T-helper 17 cell (primary cell): ENCODE measurements around the gene LBX1. TPM values are rescaled to one million over a fixed set of nuclear protein-coding genes. Genes with fewer than 3 reads are reported as not detected.
A peak's percentile ranks its signal among the peaks of the same experiment; 100 is the strongest.
"Not testable (repeated sequence)": the region's sequence is repeated elsewhere in the genome, so short reads cannot be mapped to it uniquely, and the experiment has no call there.

Experiments
- ATAC-seq: fragments of 150-1000 bp; cut with Tn5 transposase; 2 replicates; pipeline ENCODE4 v1.10.0; 2021; ENCODE audit warnings: mild to moderate bottlenecking, moderate library complexity
- DNase-seq, 3 donors: peaks; one replicate each; pipeline versions ENCODE4 v3.0.0 to v3.0.0-alpha.2; 2020 to 2021
- H3K9me3 ChIP-seq: one replicate; pipeline ENCODE4 v1.7.0; 2013; ENCODE audit warnings: low read length, mild to moderate bottlenecking; ENCODE audit not compliant: control insufficient read depth, poor library complexity, severe bottlenecking
- H3K27ac Mint-ChIP-seq: one replicate; pipeline ENCODE4 v1.8.0; 2022; ENCODE audit warnings: mild to moderate bottlenecking, moderate library complexity, mixed read lengths
- H3K27me3 Mint-ChIP-seq: one replicate; pipeline ENCODE4 v1.8.0; 2022; ENCODE audit warnings: mixed read lengths
- H3K36me3 Mint-ChIP-seq: one replicate; pipeline ENCODE4 v1.8.0; 2022; ENCODE audit warnings: low read depth, mixed read lengths
- H3K4me1 Mint-ChIP-seq: one replicate; pipeline ENCODE4 v1.8.0; 2022; ENCODE audit warnings: mild to moderate bottlenecking, mixed read lengths
- H3K4me3 Mint-ChIP-seq: one replicate; pipeline ENCODE4 v1.8.0; 2022; ENCODE audit warnings: mild to moderate bottlenecking, moderate library complexity, mixed read lengths
- total RNA-seq, 4 donors: library from RNA in 2 of 4; stranded (reverse) in 2 of 4; gene quantifications; one replicate each; pipeline ENCODE4 v1.2.3 and lab custom pipeline; 2022 to 2026

The LBX1 gene
- total RNA-seq, 2 donors from 2014 or later, result not detected

DNA sequence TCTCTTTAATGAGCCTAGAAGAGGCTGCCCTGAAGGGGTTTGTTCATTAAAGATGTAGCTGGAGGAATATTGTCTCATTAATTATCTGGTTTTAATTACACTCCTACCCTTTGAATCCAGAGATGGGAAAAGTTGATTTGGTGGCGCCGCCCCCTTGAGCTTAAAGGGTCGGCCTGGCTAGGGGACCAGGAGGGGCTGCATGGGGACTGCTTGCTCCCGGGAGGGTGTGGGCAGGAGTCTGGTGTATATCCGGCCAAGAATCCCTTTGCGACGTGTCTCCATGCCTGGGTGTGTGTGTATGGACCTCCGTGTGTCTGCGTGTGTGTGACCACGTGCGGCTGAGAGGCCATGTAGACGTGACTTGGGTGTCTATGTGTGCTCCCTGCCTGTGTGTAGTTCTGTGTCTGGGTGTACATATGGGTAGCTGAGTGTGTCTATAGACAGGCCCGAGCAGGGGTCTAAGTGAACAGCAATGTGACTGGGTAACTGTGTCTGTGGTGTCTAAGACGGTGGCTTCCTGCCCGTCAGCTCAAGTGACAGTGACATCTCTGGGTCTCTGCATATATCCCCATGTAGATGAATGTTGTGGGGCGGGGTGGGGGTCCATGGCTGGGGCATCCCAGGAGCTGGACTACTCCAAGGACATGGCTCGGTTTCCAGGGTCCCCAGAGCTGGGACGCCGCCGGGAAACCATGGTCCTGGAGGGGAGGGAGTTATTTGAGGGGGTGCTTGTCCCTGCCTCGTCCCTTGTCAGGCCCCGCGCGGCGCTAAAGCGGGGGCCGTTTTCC lies 10.7 kb downstream of the LBX1 start:
- H3K27me3 Mint-ChIP-seq, result peaks cover 87% of the 10 kb centered on the region
- ATAC-seq, result no peak
- peak overlapping the region; percentile 69 for H3K27ac Mint-ChIP-seq
- DNase-seq, result no peak
- H3K36me3 Mint-ChIP-seq, result peaks cover 12% of the 10 kb centered on the region
- H3K4me3 Mint-ChIP-seq, result peak overlapping the region; percentile 72
- H3K9me3 ChIP-seq, result no peaks in the 10 kb centered on the region
- H3K4me1 Mint-ChIP-seq, result peaks cover 28% of the 10 kb centered on the region

GRCh38 chr10:101217450-101218281 lies 11.6 kb downstream of the LBX1 start:
- H3K36me3 Mint-ChIP-seq, result peaks cover 12% of the 10 kb centered on the region
- H3K4me1 Mint-ChIP-seq, result peaks cover 28% of the 10 kb centered on the region
- H3K9me3 ChIP-seq, result no peaks in the 10 kb centered on the region
- H3K27ac Mint-ChIP-seq, result peak overlapping the region; percentile 69
- H3K4me3 Mint-ChIP-seq, result peak overlapping the region; percentile 72
- no peak for DNase-seq
- no peak for ATAC-seq
- H3K27me3 Mint-ChIP-seq, result peaks cover 88% of the 10 kb centered on the region

- no peak for ATAC-seq
- peak overlapping the region; percentile 69 for H3K27ac Mint-ChIP-seq
- H3K36me3 Mint-ChIP-seq, result peaks cover 11% of the 10 kb centered on the region
- peaks cover 87% of the 10 kb centered on the region for H3K27me3 Mint-ChIP-seq
- peaks cover 25% of the 10 kb centered on the region for H3K4me1 Mint-ChIP-seq
- no peaks in the 10 kb centered on the region for H3K9me3 ChIP-seq
- DNase-seq, result no peak
- H3K4me3 Mint-ChIP-seq, result peak overlapping the region; percentile 72
Observed at GRCh38 chr10:101217044-101217425, 12.2 kb downstream of the LBX1 start.

DNA sequence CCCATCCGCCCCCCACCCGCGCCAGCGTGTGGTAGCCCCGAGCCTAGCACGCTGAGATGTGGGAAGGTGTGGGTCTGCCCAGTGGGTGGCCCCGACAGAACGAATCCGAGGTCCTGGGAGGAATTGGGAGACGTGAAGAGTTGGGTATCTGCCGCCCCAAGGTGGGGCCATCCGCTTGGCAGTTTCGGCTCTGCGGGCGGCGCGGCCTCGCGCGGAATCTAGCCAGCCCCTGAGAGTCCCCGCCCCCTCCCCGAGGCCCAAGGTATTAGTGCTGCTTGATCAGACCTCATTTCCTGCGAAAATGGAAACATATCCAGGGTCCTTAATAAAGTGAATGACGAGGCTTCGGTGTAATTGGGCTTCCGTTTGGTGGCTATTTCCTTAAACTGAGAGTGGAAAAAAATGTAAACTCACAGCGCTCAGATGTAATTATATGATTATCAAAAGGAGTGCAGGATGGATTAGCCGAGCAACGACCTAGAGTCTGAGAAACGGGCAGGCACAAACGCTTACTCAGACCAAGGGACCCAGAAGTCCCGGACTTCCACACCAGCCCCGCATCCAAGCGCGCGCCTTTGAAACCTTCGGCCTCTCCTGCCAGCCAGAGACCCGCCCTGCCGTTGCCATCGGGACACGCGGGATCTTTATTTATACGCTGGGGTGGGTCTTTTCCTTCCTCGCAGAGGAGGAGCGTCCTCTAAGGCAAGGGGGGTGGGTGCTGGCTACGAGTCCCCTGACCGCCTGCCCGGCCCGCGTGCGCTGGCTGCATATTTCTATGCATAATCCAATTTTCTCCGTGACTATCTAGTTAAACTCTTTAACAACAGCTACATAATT lies 12.8 kb downstream of the LBX1 start:
- H3K27ac Mint-ChIP-seq, result peak overlapping the region; percentile 69

GRCh38 chr10:101215397-101216206 lies 13.7 kb downstream of the LBX1 start:
- no peaks in the 10 kb centered on the region for H3K9me3 ChIP-seq
- peaks cover 86% of the 10 kb centered on the region for H3K27me3 Mint-ChIP-seq
- peak overlapping the region; percentile 88 for H3K4me3 Mint-ChIP-seq
- peaks cover 18% of the 10 kb centered on the region for H3K4me1 Mint-ChIP-seq
- H3K36me3 Mint-ChIP-seq, result peaks cover 4% of the 10 kb centered on the region
- no peak for ATAC-seq
- H3K27ac Mint-ChIP-seq, result peak overlapping the region; percentile 61
- DNase-seq, result no peak

More for the DNA sequence above, 12.8 kb downstream of the LBX1 start:
- peaks cover 7% of the 10 kb centered on the region for H3K36me3 Mint-ChIP-seq
- no peak for DNase-seq
- H3K27me3 Mint-ChIP-seq, result peaks cover 87% of the 10 kb centered on the region
- peak overlapping the region; percentile 72 for H3K4me3 Mint-ChIP-seq
- peaks cover 20% of the 10 kb centered on the region for H3K4me1 Mint-ChIP-seq
- no peak for ATAC-seq
- H3K9me3 ChIP-seq, result no peaks in the 10 kb centered on the region

GRCh38 chr10:101214446-101215396 lies 14.5 kb downstream of the LBX1 start:
- no peaks in the 10 kb centered on the region for H3K9me3 ChIP-seq
- H3K27ac Mint-ChIP-seq, result peak overlapping the region; percentile 61

DNA sequence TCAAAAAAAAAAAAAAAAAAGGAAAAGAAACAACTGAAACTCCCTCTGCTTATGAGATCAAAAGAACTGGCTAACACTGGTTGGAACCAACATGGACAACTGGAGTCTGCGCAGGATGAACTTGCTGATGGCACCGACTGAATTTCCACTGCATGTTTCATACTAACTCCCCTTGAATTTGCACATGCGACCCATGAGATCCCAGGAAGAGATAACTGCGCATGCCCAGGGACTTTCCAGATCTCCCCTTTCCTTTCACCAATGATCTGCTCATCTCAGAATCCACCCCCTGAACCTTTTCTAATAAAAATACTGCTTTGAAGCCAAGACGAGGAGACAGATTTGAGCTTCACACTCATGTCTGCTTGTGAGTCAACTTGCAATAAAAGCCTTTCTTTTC lies 20.7 kb downstream of the LBX1 start:
- no peak overlapping the region for H3K4me3 Mint-ChIP-seq
- peaks cover 2% of the 10 kb centered on the region for H3K36me3 Mint-ChIP-seq
- peaks cover 2% of the 10 kb centered on the region for H3K4me1 Mint-ChIP-seq
- DNase-seq, result no peak
- peaks cover 79% of the 10 kb centered on the region for H3K27me3 Mint-ChIP-seq
- ATAC-seq, result no peak
- no peak overlapping the region for H3K27ac Mint-ChIP-seq
- no peaks in the 10 kb centered on the region for H3K9me3 ChIP-seq

More at GRCh38 chr10:101214446-101215396, 14.5 kb downstream of the LBX1 start:
- Mint-ChIP-seq H3K4me3 (peak overlapping the region; percentile 88), H3K36me3 (peaks cover 4% of the 10 kb centered on the region), H3K4me1 (peaks cover 18% of the 10 kb centered on the region), H3K27me3 (peaks cover 85% of the 10 kb centered on the region)
- DNase-seq (peak; percentile 62 to 73 (median 69)), ATAC-seq (peak; percentile 78)

DNA sequence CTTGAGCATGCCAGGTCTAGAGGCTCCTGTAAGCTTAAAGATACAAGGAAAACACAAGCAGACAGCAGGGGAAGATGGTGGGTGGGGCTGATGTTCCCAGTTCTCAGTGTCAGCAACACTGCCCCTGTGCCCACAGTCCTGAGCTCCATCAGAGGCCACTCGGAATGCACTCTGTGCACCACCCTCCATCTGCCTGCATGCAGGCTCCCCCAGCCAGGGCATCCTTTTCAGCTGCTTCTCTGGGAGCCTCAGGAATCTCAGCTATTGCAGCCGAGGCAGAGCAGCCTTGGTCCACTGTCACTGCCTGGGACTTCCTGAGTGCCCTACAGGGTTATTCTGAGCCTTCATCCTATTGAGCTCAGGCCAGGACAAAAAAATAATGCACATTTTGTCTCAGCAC lies 22.2 kb downstream of the LBX1 start:
- Mint-ChIP-seq H3K36me3 (peaks cover 2% of the 10 kb centered on the region), H3K27ac (no peak overlapping the region), H3K27me3 (peaks cover 78% of the 10 kb centered on the region), H3K4me3 (no peak overlapping the region), H3K4me1 (peaks cover 2% of the 10 kb centered on the region)
- H3K9me3 ChIP-seq, result no peaks in the 10 kb centered on the region
- ATAC-seq (no peak), DNase-seq (no peak)

GRCh38 chr10:101202667-101203066 lies 26.6 kb downstream of the LBX1 start:
- H3K4me1 Mint-ChIP-seq, DNase-seq, ATAC-seq, H3K9me3 ChIP-seq, H3K4me3 Mint-ChIP-seq, H3K36me3 Mint-ChIP-seq, H3K27ac Mint-ChIP-seq: not testable (repeated sequence)
- H3K27me3 Mint-ChIP-seq, result peaks cover 67% of the 10 kb centered on the region

GRCh38 chr10:101198326-101198977 lies 30.8 kb downstream of the LBX1 start:
- not testable (repeated sequence) for H3K27ac Mint-ChIP-seq, H3K4me3 Mint-ChIP-seq, H3K4me1 Mint-ChIP-seq, H3K9me3 ChIP-seq, H3K36me3 Mint-ChIP-seq, DNase-seq, ATAC-seq
- peaks cover 57% of the 10 kb centered on the region for H3K27me3 Mint-ChIP-seq

GRCh38 chr10:101195921-101196320 lies 33.3 kb downstream of the LBX1 start:
- Mint-ChIP-seq H3K36me3 (peaks cover 2% of the 10 kb centered on the region), H3K4me3 (no peak overlapping the region), H3K4me1 (peaks cover 5% of the 10 kb centered on the region), H3K27ac (no peak overlapping the region), H3K27me3 (peaks cover 57% of the 10 kb centered on the region)
- DNase-seq, result no peak
- no peak for ATAC-seq
- H3K9me3 ChIP-seq, result no peaks in the 10 kb centered on the region
